C1 segment of cervical spinal cord (tissue), 14 donors: Measurements from ENCODE around the gene KIRREL3.

Experiments
- DNase-seq, 14 donors: peaks; one replicate each; lab custom pipeline; 2025; lab: John Stamatoyannopoulos, UW

Gene KIRREL3

GRCh38 chr11:126452241-126453101 lies 548.1 kb downstream of the KIRREL3 start:
- no peak for DNase-seq

GRCh38 chr11:126451211-126451802 lies 549.3 kb downstream of the KIRREL3 start:
- DNase-seq, result no peak

DNA sequence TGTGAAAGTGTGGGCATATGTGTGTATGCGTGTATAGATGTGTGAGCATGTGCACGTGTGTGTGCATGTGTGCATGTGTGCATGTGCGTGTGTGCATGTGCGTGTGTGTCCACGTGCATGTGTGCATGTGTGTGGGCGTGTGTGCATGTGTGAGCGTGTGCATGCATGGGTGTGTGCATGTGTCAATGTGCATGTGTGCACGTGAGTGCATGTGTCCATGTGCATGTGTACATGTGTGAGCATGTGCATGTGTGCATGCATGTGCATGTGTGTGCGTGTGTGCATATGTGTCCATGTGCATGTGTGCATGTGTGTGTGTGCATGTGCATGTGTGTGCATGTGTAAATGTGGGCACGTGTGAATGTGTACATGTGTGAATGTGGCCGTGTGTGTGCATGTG lies 549.8 kb downstream of the KIRREL3 start:
- DNase-seq, result no peak

DNA sequence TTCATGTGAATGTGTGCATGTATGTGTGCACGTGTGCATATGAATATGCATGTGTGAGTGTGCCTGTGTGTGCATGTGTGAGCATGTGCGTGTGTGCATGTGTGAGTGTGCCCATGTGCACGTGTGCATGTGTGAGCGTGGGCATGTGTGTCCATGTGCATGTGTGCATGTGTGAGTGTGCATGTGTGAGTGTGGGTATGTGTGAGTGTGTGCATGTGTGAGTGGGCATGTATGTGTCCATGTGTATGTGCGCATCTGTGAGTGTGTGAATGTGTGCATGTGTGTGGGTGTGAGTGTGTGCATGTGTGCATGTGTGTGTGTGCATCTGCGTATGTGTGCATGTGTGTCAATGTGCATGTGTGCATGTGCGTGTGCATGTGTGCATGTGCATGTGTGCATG lies 550.4 kb downstream of the KIRREL3 start:
- no peak for DNase-seq

- DNase-seq, result no peak
Measured at GRCh38 chr11:126446581-126446980, 554.0 kb downstream of the KIRREL3 start.

DNA sequence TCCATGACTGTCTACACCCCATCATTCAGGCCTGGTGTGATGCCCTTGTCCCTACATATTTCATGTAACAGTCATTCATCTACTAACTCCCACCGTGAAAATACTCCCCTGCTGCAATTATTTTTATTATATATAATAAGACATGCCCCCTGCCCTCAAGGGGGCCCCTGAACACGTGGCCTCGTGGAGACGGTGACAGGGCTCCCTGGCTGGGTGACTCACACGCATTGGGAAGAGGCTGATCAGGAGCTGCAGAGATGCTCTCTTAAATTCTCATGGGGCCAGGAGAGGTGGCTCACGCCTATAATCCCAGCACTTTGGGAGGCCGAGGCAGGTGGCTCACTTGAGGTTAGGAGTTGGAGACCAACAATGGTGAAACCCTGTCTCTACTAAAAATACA lies 556.5 kb downstream of the KIRREL3 start:
- no peak for DNase-seq

DNA sequence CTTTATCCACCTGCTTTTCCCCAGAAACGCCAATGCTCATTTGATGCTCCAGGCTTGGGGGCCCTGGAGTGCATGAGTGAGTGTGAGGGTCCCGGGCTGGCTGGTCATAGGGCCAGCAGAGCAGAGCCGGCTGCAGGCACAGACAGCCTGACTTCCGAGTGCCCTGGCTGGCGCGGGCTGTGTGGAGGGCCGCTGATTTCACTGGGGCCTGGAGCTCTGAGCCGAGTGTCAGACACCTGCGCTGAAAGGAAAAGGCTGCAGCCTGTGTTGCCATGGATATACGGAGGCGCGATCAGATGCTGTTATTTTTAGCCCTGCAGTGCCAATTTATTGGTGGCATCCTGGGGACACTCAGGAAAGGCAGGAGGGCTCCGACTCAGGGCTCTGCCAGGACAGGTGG lies 557.5 kb downstream of the KIRREL3 start:
- DNase-seq, result peak in 1 of 14 donors; percentile 15

DNA sequence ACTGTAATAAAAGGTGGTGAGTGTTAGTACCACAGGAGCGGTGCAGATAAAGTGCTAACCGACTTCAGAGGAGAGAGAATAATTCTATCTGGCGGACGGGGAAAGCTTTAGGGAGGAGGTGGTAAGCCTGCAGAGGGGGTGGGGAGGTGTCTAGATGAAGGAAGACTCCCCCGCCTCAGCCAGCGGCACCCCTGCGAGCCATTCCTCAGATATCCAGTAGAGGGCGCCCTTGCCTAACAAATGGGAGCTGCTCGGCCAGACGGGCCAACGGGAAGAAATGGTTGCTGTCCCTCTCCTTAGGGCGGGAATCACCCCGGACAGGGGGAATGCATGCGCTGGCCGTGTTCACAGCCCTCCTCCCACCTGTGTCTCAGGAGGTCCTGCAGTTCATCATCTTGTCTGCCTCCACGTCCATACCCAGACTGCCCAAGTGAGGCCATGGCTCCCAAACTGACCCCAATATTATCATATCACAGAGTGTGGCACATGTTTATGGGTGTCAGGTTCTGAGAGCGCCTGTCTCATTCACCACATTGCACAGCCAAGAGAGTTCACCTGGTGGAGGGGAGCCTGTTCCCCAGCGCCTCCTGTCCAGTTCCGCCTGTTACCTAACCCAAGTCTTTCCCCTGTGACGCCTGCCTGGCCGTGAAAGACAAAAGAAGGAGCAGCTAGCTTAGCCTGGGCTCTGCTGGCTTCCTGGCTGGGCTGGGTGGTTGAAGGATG lies 559.6 kb downstream of the KIRREL3 start:
- DNase-seq, result peak in 13 of 14 donors; percentile 32 to 81 (median 52)

GRCh38 chr11:126440276-126440675 lies 560.3 kb downstream of the KIRREL3 start:
- DNase-seq, result no peak

DNA sequence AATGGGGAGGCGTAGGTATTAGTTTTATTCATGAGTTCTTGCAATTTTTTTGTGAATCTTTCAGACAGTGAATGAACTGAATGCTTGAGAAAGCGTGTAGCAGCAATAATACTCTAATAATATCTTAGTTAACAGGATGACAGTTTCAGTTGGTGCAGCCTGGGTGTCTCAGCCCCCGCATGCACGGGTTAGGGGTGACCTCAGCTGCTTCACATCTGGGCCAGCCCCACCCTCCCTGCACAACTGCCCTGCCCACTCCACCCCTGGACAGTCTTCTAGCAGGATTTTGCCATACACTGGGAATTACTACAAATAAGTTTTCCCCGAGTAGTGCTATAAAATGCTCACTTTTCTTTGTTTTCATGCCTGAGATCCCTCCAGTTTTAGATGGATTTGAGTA lies 561.9 kb downstream of the KIRREL3 start:
- no peak for DNase-seq

- no peak for DNase-seq
Measured at GRCh38 chr11:126438272-126438671, 562.3 kb downstream of the KIRREL3 start.

DNA sequence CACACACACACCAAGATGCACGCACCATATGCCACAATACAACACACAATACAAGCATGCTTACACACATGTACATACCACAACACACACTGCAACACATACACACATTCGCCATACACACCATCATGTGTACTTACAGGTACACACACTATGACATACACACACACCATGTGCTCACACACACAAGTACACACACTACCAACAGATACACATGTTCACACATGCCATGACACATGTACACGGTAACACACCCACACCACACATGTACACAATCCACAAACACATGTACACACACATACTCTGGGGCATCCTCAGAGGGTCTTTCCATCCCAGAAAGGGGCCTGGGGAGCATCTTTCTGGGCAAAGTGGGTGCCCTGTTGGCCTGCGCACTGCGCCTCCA lies 562.8 kb downstream of the KIRREL3 start:
- no peak for DNase-seq

GRCh38 chr11:126436209-126436755 lies 564.3 kb downstream of the KIRREL3 start:
- no peak for DNase-seq

- DNase-seq, result no peak
Measured at GRCh38 chr11:126434950-126435335, 565.6 kb downstream of the KIRREL3 start.

DNA sequence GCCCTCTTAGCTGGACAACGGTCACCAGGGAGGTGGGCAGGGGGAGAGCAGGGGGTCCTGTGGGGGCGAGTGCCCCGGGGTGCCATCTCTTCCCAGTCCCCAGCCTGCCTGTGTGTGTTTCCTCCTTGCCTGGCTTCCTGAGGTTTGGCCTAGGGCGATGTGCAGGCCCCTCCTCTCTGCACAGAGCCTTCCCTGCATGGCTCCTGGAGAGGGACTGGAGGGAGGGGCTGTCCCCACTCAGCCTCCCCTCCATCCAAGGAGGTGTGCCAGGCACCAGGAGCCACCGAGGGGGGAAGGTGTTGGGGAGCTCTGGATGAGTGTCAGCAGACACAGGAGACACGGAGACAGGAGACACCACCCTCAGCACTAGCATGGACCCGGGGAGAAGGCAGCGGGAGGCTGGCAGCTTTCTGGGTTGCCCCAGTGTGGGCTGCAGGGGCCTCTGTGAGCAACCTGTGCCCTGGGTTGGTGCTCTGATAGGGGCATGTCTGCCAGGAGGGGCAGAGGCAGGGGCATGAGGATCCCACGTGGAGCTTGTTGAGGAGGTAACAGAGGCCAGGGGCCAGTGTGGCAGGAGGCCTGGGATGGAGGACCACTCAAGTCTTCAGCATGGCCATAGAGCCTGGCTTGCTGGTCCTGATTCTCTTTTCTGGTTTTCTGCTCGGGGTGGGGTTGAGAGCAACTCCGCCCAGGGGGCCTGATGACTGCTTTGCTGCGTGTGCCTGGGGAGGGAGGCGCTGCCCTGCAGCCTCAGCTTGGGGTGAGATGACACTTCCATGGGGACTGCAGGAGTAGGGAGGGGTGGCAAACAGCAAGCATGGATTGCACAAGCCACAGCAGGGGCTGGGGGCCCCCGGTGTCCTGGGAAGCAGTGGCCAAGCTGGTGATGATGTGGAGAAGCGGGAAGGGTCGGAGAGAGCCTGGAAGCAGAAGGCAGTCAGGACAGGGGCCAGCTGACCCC lies 566.3 kb downstream of the KIRREL3 start:
- DNase-seq, result no peak

DNA sequence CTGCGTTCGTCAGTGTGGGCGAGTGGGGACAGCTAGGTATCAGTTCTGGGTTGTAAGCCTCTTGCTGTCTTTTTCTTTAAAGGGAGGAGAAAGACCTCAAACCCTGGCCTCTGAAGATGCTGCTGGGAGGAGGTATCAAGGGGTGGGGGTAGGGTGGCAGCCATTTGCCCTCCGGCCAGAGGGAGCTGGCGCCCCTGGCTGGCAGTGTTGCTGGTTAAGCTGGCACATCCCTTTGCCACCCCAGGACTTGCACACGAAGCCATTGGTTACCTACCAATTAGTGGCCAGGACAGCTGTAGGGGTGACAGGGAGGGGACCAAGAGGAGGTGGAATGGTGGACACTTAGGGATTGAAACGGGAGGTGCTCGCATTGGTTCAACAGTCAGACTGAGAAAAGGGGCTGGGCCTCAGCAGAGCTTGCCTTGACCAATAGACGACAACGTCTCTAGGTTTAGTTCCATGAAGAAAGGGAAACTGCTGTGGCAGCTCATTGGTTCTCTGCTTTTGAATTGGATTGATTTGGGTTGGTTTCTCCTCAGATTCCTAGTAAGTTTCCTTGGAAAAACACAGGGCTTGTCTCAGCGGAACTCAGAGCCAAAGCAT lies 567.2 kb downstream of the KIRREL3 start:
- no peak for DNase-seq

DNA sequence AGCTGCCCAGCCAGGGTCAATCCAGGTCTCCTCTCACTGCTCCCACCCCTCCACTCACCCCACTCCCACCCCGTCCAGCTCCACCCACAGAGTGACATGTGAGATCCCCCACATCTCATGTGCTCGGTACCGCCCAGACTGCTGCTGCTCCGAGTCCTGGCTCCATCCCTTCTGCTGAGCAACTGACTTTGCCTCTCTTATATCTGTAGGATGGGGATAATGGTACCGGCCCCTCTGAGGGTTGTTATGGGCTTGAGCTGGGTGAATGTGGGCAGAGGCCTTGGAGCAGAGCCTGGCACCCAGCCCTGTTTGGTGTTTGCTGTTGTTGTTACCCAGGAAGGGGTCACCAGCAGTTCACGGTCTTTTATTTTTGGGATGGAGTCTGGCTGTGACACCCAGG lies 568.0 kb downstream of the KIRREL3 start:
- DNase-seq, result no peak

GRCh38 chr11:126432065-126432461 lies 568.5 kb downstream of the KIRREL3 start:
- DNase-seq, result no peak

DNA sequence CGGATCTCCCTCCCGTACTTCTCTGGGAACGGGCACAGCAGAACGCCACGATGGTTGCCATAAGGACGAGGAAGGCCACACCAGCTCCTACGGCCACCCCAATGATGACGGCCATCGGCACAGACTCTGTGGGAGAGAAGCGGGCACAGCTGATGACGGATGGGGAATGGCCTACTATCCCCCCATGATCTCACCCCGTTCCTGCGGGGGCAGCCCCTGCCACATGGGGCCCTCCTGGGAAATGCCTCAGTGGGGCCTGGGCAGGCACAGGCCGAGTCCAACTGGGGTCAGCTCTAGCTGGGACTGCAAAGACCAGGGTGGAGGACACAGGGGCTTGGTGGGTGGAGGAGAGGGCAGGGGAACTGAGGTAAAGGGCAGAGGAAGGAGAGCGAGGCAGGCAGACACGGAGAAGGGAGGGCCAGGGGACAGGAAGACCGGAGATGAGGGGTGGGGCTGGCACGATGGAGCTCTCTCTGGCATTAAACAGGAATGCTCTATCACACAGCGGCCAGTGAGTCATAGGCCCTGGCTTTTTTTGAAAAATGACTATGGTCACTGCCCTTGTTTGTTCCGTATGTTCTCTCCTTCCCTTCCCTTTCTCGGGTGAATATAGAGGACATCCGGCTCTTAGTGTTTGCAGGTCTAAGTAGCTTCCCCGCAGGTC lies 569.0 kb downstream of the KIRREL3 start:
- no peak for DNase-seq
